CD4-positive, alpha-beta T cell treated with Interleukin-17A for 4 hours (primary cell): ENCODE measurements around the gene RABIF.
"Not testable (repeated sequence)": the region's sequence is repeated elsewhere in the genome, so short reads cannot be mapped to it uniquely, and the experiment has no call there.

Experiments
- DNase-seq: peaks from one replicate; pipeline ENCODE4 v3.0.0-alpha.2; 2020; ENCODE audit warnings: mixed read lengths

The RABIF gene

GRCh38 chr1:202888531-202889360 lies at the start of gene RABIF:
RABIF (minus strand) TSS chr1:202889149; CDS start chr1:202889098, 51 bp downstream.
- peak; percentile 98 for DNase-seq

- no peak for DNase-seq
These were observed 49.5 kb upstream of the RABIF start for GRCh38 chr1:202938287-202938925.

GRCh38 chr1:202936409-202936808 lies 47.5 kb upstream of the RABIF start:
- not testable (repeated sequence) for DNase-seq

- no peak for DNase-seq
These were observed 46.9 kb upstream of the RABIF start for GRCh38 chr1:202935844-202936243.

GRCh38 chr1:202934755-202935154 lies 45.8 kb upstream of the RABIF start:
- no peak for DNase-seq

- DNase-seq = no peak
These were observed 43.5 kb upstream of the RABIF start for GRCh38 chr1:202932476-202932875.

GRCh38 chr1:202926581-202927491 lies 37.9 kb upstream of the RABIF start, which contains the start of gene KLHL12:
KLHL12 (minus strand) TSS chr1:202927234; CDS start chr1:202925162, 2,072 bp downstream.
- DNase-seq = peak; percentile 96

- DNase-seq = no peak
These were observed 34.6 kb upstream of the RABIF start for GRCh38 chr1:202923533-202923932.

GRCh38 chr1:202919615-202920014 lies 30.7 kb upstream of the RABIF start:
- DNase-seq = no peak

- DNase-seq = no peak
These were observed 26.2 kb upstream of the RABIF start for GRCh38 chr1:202915146-202915545.

GRCh38 chr1:202912476-202912875 lies 23.5 kb upstream of the RABIF start:
- DNase-seq = not testable (repeated sequence)

- no peak for DNase-seq
These were observed 20.5 kb upstream of the RABIF start for GRCh38 chr1:202909494-202909893.

- no peak for DNase-seq
These were observed 20.0 kb upstream of the RABIF start for GRCh38 chr1:202908998-202909397.

GRCh38 chr1:202905331-202905730 lies 16.4 kb upstream of the RABIF start:
- DNase-seq = no peak

- not testable (repeated sequence) for DNase-seq
These were observed 14.9 kb upstream of the RABIF start for GRCh38 chr1:202903808-202904207.

GRCh38 chr1:202901555-202901954 lies 12.6 kb upstream of the RABIF start:
- DNase-seq = no peak

- DNase-seq = no peak
These were observed 3.6 kb upstream of the RABIF start for GRCh38 chr1:202892501-202892900.

GRCh38 chr1:202890392-202890791 lies 1.4 kb upstream of the RABIF start:
- DNase-seq = no peak

GRCh38 chr1:202888221-202888530 lies 773 bp downstream of the RABIF start:
- DNase-seq = no peak

GRCh38 chr1:202880961-202881460 lies 7.9 kb downstream of the RABIF start:
- no peak for DNase-seq

GRCh38 chr1:202880062-202880461 lies 8.9 kb downstream of the RABIF start:
- DNase-seq = no peak

- DNase-seq = no peak
These were observed 9.8 kb downstream of the RABIF start for GRCh38 chr1:202879128-202879527.

GRCh38 chr1:202873026-202873425 lies 15.9 kb downstream of the RABIF start:
- no peak for DNase-seq
